Measurements from ENCODE around the gene SDF2.

The SDF2 gene

GRCh38 chr17:28620010-28620409 lies 41.7 kb downstream of the SDF2 start:
- CTCF ChIA-PET = interaction anchor here (0.6 to 1.0 kb wide), 3 partner anchors 9 to 68 kb away, joined by 3 read pairs; no protein-coding TSS in a partner anchor
- TF ChIP-seq NFRKB (IDR thresholded peaks at IDR 0.05) (no peak), TARDBP (IDR thresholded peaks at IDR 0.05) (no peak), L3MBTL2 (conservative IDR thresholded peaks at IDR 0.05) (no peak), FOXK2 (IDR thresholded peaks at IDR 0.05) (no peak), ARNT (IDR thresholded peaks at IDR 0.05) (no peak), PKNOX1 (IDR thresholded peaks at IDR 0.05) (no peak), FOXA1 (IDR thresholded peaks at IDR 0.05) (no peak), SP1 (IDR thresholded peaks at IDR 0.05) (no peak), ZNF384 (IDR thresholded peaks at IDR 0.05) (no peak), LEF1 (IDR thresholded peaks at IDR 0.05; ENCODE audit: borderline replicate concordance) (no peak), ELF4 (IDR thresholded peaks at IDR 0.05) (no peak), HDGF (IDR thresholded peaks at IDR 0.05; ENCODE audit: borderline replicate concordance) (no peak), FOXM1 (IDR thresholded peaks at IDR 0.05; ENCODE audit: borderline replicate concordance) (no peak), CTBP1 (IDR thresholded peaks at IDR 0.05; ENCODE audit: borderline replicate concordance) (no peak)
- POLR2A ChIA-PET = no interaction called here
- no peak for DNase-seq (ENCODE audit: extremely low spot score)

GRCh38 chr17:28618464-28618863 lies 43.2 kb downstream of the SDF2 start:
- ChIA-PET CTCF (interaction anchor here (0.6 to 1.6 kb wide), 3 partner anchors 25 to 153 kb away, joined by 3 to 5 read pairs (median 3); no protein-coding TSS in a partner anchor), POLR2A (no interaction called here)
- DNase-seq (ENCODE audit: extremely low spot score) = no peak
- TF ChIP-seq ZNF384 (IDR thresholded peaks at IDR 0.05) (no peak), SP1 (IDR thresholded peaks at IDR 0.05) (no peak), SUZ12 (IDR thresholded peaks at IDR 0.05) (no peak), FOXK2 (IDR thresholded peaks at IDR 0.05) (no peak), LEF1 (IDR thresholded peaks at IDR 0.05; ENCODE audit: borderline replicate concordance) (no peak)

- ChIA-PET CTCF (interaction anchor here (1.0 to 1.1 kb wide), 2 partner anchors 31 to 391 kb away, joined by 3 to 4 read pairs; no protein-coding TSS in a partner anchor), POLR2A (interaction anchor here (0.9 kb wide), 1 partner anchor 131 kb away, joined by 3 read pairs; no protein-coding TSS in a partner anchor)
- TF ChIP-seq BHLHE40 (IDR thresholded peaks at IDR 0.05; ENCODE audit: borderline replicate concordance) (no peak), TARDBP (IDR thresholded peaks at IDR 0.05) (no peak), ELF4 (IDR thresholded peaks at IDR 0.05) (no peak), FOXM1 (IDR thresholded peaks at IDR 0.05; ENCODE audit: borderline replicate concordance) (no peak), L3MBTL2 (conservative IDR thresholded peaks at IDR 0.05) (no peak), PKNOX1 (IDR thresholded peaks at IDR 0.05) (no peak), FOXA1 (IDR thresholded peaks at IDR 0.05) (no peak), SUZ12 (IDR thresholded peaks at IDR 0.05) (no peak), LEF1 (IDR thresholded peaks at IDR 0.05; ENCODE audit: borderline replicate concordance) (no peak), ZNF384 (IDR thresholded peaks at IDR 0.05) (no peak), SP1 (IDR thresholded peaks at IDR 0.05) (no peak)
- DNase-seq (ENCODE audit: extremely low spot score) = no peak
Observed at GRCh38 chr17:28616281-28616680, 45.4 kb downstream of the SDF2 start.

- TF ChIP-seq NFRKB (IDR thresholded peaks at IDR 0.05) = no peak
- TF ChIP-seq ZNF384 (IDR thresholded peaks at IDR 0.05) = no peak
- no peak for TF ChIP-seq TARDBP (IDR thresholded peaks at IDR 0.05)
- no peak for TF ChIP-seq FOXK2 (IDR thresholded peaks at IDR 0.05)
- TF ChIP-seq LEF1 (IDR thresholded peaks at IDR 0.05; ENCODE audit: borderline replicate concordance) = no peak
- TF ChIP-seq ELF4 (IDR thresholded peaks at IDR 0.05) = no peak
- TF ChIP-seq CTBP1 (IDR thresholded peaks at IDR 0.05; ENCODE audit: borderline replicate concordance) = no peak
- no peak for TF ChIP-seq ARNT (IDR thresholded peaks at IDR 0.05)
- no peak for TF ChIP-seq SUZ12 (IDR thresholded peaks at IDR 0.05)
- TF ChIP-seq HDGF (IDR thresholded peaks at IDR 0.05; ENCODE audit: borderline replicate concordance) = no peak
- TF ChIP-seq FOXA1 (IDR thresholded peaks at IDR 0.05) = no peak
- TF ChIP-seq FOXM1 (IDR thresholded peaks at IDR 0.05; ENCODE audit: borderline replicate concordance) = no peak
- ChIA-PET POLR2A (interaction anchor here (0.9 kb wide), 2 partner anchors 10 to 130 kb away, joined by 3 read pairs; no protein-coding TSS in a partner anchor), CTCF (interaction anchor here (1.1 kb wide), 1 partner anchor 32 kb away, joined by 4 read pairs; no protein-coding TSS in a partner anchor)
- no peak for DNase-seq (ENCODE audit: extremely low spot score)
Observed at GRCh38 chr17:28615260-28615940, 46.3 kb downstream of the SDF2 start.

- TF ChIP-seq ARNT (IDR thresholded peaks at IDR 0.05) = no peak
- no peak for TF ChIP-seq ELF4 (IDR thresholded peaks at IDR 0.05)
- no peak for TF ChIP-seq LEF1 (IDR thresholded peaks at IDR 0.05; ENCODE audit: borderline replicate concordance)
- TF ChIP-seq CTBP1 (IDR thresholded peaks at IDR 0.05; ENCODE audit: borderline replicate concordance) = no peak
- TF ChIP-seq HDGF (IDR thresholded peaks at IDR 0.05; ENCODE audit: borderline replicate concordance) = no peak
- TF ChIP-seq BHLHE40 (IDR thresholded peaks at IDR 0.05; ENCODE audit: borderline replicate concordance) = no peak
- TF ChIP-seq ZNF384 (IDR thresholded peaks at IDR 0.05) = no peak
- TF ChIP-seq L3MBTL2 (conservative IDR thresholded peaks at IDR 0.05) = no peak
- TF ChIP-seq FOXA1 (IDR thresholded peaks at IDR 0.05) = no peak
- TF ChIP-seq PKNOX1 (IDR thresholded peaks at IDR 0.05) = no peak
- no peak for TF ChIP-seq SUZ12 (IDR thresholded peaks at IDR 0.05)
- TF ChIP-seq FOXK2 (IDR thresholded peaks at IDR 0.05) = no peak
- no peak for TF ChIP-seq SP1 (IDR thresholded peaks at IDR 0.05)
- CTCF ChIA-PET = interaction anchor here (0.7 to 1.4 kb wide), 3 partner anchors 26 to 375 kb away, joined by 3 to 7 read pairs (median 4); no protein-coding TSS in a partner anchor
- no peak for DNase-seq (ENCODE audit: extremely low spot score)
- POLR2A ChIA-PET = interaction anchor here (0.6 to 1.2 kb wide), 2 partner anchors 14 to 33 kb away, joined by 3 read pairs; no protein-coding TSS in a partner anchor
Observed at GRCh38 chr17:28613931-28614381, 47.8 kb downstream of the SDF2 start, which contains the start of gene RSKR. Gene RSKR (minus strand): TSS chr17:28614185. CDS start chr17:28614161, 24 bp downstream.

Measured in HEK293T (cell line).